ENCODE measurements around the gene HOTAIR. TPM values are rescaled to one million over a fixed set of nuclear protein-coding genes. Genes with fewer than 3 reads are reported as not detected.

Gene HOTAIR
- total RNA-seq, 2 donors from 2014 or later = not detected

DNA sequence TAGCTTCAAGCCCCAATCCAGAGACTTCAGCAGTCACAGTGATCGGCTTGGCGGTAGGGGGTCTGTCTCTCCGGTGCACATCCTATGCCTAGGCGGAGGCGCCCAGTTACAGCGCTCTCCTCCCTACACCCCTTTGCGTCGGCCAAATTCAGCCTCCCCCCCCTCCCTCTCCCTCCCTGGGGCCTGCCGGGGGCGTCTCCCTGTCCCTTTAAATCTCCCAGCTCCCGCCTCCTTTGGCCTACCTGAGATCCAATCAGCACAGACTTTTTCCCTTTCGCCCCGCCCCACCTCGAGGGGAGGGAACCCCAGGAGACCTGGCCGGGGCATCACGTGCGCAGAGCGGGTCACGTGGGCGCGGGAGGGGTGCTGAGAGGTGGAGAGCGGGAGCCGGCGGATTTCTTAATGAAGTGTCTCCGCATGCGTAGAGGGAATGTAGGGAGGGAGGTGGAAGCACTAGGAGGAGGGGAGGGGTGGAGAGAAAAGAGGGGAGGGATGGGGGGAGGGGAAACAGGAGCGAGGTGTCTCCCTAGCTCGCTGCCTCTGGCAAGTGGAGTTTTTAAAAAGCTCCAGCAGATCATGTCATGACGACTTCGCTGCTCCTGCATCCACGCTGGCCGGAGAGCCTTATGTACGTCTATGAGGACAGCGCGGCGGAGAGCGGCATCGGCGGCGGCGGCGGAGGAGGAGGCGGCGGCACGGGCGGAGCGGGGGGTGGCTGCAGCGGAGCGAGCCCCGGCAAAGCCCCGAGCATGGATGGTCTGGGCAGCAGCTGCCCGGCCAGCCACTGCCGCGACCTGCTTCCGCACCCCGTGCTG lies 36.2 kb downstream of the HOTAIR start, which contains the start of gene HOXC13:
Gene HOXC13, plus strand, starts transcription at position 506 of the 815 bp plus-strand sequence. Its CDS starts 76 bp downstream, at position 582.
- H3K27me3 Mint-ChIP-seq (ENCODE audit: low read depth) = peaks cover 92% of the 10 kb centered on the region
- peak within 1 kb of the TSS; percentile 34 for H3K27ac Mint-ChIP-seq
- H3K4me1 Mint-ChIP-seq (ENCODE audit: low read depth) = peaks cover 26% of the 10 kb centered on the region
- no peaks in the 10 kb centered on the region for H3K9me3 Mint-ChIP-seq
- H3K36me3 Mint-ChIP-seq (ENCODE audit: insufficient read depth in 2 of 2) = peaks cover 0 to 1% of the 10 kb centered on the region in 2 donors
- H3K4me3 Mint-ChIP-seq = peak within 1 kb of the TSS; percentile 39 to 67
- peak; percentile 79 to 86 for ATAC-seq (replicated peaks in 1 of 2)
- DNase-seq = peak; percentile 63 to 74

DNA sequence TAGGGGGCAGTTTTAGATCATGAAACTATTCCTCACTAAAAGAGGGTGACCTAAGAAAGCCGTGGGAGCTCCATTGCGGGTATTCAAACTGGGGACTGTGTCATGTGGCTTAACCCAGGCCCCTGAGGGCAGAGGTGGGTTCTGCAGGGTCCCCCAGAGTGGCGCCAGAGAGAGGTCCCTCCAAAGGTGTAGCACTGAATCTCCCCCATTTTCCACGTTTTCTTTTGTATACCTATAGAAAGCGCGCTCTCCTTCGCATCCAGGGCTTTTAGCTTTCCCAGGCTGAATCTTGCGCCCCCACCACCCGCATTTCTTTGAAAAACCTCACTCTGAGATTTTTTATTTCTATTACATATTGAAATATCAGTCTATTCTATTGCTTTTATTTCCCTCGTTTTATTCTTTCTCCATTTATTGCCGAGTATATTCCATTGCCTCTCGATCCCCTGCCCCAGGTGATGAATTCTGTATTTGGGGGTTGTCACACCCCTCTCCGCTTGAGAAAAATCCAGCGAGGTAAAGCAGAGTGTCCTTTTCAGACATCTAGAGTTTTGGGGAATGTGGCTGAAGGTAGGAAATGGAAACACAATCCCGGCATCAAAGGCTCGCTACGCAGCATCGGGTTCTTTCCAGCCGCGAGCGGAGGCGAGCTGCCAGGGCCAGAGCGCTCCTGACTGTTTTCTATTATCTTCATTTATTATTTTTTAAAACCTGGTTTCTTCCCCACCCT lies 37.0 kb downstream of the HOTAIR start:
- Mint-ChIP-seq H3K27ac (no peak overlapping the region), H3K4me3 (peak overlapping the region; percentile 39 to 67), H3K4me1 (ENCODE audit: low read depth) (peaks cover 26% of the 10 kb centered on the region), H3K9me3 (no peaks in the 10 kb centered on the region), H3K36me3 (ENCODE audit: insufficient read depth in 2 of 2) (peaks cover 0 to 1% of the 10 kb centered on the region in 2 donors), H3K27me3 (ENCODE audit: low read depth) (peaks cover 92% of the 10 kb centered on the region)
- DNase-seq (no peak), ATAC-seq (replicated peaks in 1 of 2) (no peak)

DNA sequence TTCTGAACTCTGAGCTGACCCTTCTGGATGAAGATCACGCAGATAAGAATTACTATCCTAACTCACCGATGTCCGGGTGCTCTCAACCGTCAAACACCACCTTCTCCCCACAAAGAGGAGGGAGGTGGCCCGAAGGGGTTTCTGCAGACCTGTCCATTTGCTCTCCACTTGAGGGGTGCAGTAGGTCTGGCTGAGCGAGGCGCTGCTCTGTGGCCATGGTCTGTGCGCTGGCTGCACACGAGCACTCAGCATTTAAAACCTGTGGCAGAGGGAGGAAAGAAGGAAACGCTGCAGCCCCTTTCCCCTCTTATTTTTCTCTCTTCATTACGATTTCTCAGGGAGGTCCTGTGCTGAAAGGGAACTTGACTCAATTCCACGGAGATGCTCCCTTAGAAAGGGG lies 37.7 kb downstream of the HOTAIR start:
- Mint-ChIP-seq H3K4me1 (ENCODE audit: low read depth) (peaks cover 26% of the 10 kb centered on the region), H3K27me3 (ENCODE audit: low read depth) (peaks cover 92% of the 10 kb centered on the region), H3K4me3 (no peak overlapping the region), H3K36me3 (ENCODE audit: insufficient read depth in 2 of 2) (peaks cover 0 to 1% of the 10 kb centered on the region in 2 donors), H3K27ac (no peak overlapping the region), H3K9me3 (no peaks in the 10 kb centered on the region)
- DNase-seq = no peak
- ATAC-seq (replicated peaks in 1 of 2) = no peak

DNA sequence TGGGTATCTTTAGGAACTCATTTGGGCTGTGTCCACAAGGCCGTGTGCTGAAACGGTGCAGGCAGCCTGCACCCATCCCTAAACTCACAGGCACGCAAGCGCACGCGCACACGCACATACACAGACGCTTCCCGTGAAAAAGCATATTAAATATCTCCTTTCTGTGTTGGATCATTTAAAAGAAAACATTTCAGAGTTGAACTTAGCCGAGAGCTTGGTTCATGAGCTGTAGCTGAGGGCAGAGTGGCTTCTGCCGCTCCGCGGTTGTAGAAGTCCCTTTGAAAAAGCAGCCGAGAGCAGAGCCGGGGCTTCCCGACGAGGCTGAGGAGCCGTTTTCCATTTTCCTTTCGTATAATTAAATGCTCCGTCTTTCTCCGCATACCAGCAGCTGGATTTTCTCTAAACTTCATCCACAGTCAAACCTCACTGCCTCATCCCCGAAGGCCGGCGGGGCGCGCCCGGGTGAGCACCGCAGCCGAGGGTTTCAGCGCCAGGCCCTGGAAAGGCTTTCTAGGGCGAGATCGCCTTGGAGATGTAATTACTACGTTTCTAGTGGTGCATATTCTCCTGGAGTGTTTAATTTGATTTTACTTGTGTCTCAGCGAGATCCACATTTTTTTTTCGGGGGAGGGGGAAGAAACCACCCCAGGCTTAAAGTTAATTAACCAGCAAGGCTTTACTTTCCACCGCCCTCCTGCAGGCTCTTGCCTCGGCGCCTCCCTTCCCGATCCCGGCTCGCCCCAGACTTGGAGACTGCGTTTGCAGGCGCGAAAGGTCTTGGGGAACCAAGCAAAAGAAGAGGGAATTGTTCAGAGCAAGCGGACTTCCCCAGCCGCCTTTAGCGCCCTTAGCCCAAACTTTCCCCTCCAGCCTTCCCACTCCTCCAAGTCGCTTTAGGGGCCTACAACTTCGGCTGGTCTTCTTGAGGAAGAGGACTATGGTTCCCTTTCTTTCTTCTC lies 39.1 kb downstream of the HOTAIR start:
- Mint-ChIP-seq H3K27ac (no peak overlapping the region), H3K36me3 (ENCODE audit: insufficient read depth in 2 of 2) (peaks cover 0 to 1% of the 10 kb centered on the region in 2 donors), H3K27me3 (ENCODE audit: low read depth) (peaks cover 92% of the 10 kb centered on the region), H3K4me1 (ENCODE audit: low read depth) (peaks cover 26% of the 10 kb centered on the region), H3K9me3 (no peaks in the 10 kb centered on the region), H3K4me3 (peak overlapping the region; percentile 53 to 70)
- DNase-seq (no peak), ATAC-seq (replicated peaks in 1 of 2) (no peak)

DNA sequence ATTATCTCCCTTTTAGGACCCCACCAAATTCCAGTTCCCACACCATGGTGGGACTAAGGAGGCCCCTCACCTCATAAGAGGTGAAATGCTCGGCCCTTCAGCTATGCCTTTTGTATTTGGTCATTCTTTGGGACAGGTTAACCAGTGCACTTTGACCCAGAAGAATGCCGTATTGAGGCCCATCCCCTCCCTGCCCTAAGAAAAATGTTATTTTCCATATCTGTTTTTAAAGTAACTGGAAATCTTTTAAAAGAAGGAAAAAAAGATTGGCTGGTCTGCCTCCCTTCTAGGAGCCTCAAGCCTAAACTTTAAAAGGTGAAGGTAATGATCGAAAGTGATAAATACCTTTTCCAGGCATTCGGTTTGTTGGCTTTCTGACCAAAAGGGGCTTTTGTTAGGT lies 41.8 kb downstream of the HOTAIR start:
- Mint-ChIP-seq H3K36me3 (ENCODE audit: insufficient read depth in 2 of 2) (peaks cover 0 to 6% of the 10 kb centered on the region in 2 donors), H3K27ac (peak overlapping the region; percentile 10), H3K4me1 (ENCODE audit: low read depth) (peaks cover 26% of the 10 kb centered on the region), H3K4me3 (no peak overlapping the region), H3K9me3 (no peaks in the 10 kb centered on the region), H3K27me3 (ENCODE audit: low read depth) (peaks cover 100% of the 10 kb centered on the region)
- ATAC-seq (replicated peaks in 1 of 2) = no peak
- DNase-seq = no peak

DNA sequence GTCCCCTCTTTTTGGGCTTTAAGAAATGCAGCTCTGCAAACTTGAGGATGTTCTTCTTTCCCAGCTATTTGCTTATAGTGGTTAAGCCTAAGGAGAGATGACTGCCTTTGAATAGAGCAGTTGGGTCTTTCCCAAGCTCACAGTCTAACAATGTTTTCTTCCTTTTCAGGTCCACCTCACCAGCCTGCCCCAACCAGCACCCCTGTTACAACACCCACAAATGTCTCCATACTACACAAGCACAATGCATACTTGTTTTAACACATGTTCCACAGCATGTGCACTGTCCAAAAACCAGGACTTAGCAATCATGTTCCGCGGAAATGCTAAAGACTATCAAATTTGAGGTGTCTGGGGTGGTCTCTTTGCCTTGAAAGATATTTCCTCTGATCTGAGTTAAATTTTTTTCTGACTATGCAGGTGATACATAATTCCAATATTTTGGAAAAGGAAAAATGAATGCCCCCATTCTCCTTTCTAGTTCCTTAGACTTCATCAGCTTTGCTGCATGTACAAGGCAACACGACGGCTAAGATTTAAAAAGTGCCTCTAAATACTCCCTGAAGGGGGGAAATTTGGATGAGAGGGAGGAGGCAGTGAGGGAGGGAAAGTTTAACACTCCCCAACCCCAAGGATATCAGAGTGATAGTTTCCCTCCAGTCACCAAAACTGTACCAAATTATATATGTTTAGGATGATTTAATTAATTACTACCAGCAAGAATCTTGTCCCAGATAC lies 42.7 kb downstream of the HOTAIR start:
- H3K4me1 Mint-ChIP-seq (ENCODE audit: low read depth) = peaks cover 21% of the 10 kb centered on the region
- H3K9me3 Mint-ChIP-seq = no peaks in the 10 kb centered on the region
- H3K36me3 Mint-ChIP-seq (ENCODE audit: insufficient read depth in 2 of 2) = peaks cover 0 to 8% of the 10 kb centered on the region in 2 donors
- H3K4me3 Mint-ChIP-seq = no peak overlapping the region
- DNase-seq (no peak), ATAC-seq (replicated peaks in 1 of 2) (no peak)
- peaks cover 99% of the 10 kb centered on the region for H3K27me3 Mint-ChIP-seq (ENCODE audit: low read depth)
- no peak overlapping the region for H3K27ac Mint-ChIP-seq

DNA sequence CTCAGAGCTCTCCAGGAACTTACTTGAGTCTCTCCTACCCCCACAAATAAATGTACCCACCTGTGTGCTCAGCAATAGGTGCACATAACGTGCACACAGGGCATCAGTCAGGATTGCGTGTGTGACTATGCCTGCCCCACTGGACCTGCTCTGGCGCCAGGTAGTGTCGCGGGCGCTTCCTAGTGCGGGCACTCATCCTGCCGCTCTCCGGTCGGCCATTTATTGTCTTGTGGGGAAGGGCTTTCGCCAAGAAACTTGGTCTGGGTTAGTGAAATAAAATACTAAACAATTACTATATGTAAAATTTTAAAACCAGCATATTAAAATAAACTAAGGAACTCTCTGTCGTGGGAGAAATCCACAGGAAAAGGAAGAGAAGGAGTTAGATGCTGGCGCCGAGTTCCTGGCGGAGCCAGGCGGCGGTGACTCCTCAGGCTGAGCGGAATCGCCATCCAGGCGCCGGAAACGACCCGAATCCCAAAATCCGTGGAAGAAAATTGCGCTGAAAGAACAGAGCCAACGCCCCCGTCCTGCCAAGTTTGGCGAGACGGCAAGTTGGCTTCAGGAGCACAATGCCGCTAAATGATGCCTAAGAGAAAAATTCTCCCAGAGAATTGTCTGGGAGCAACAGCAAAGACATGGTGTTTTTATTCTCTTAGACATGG lies 44.0 kb downstream of the HOTAIR start:
- Mint-ChIP-seq H3K27me3 (ENCODE audit: low read depth) (peaks cover 99% of the 10 kb centered on the region), H3K4me3 (no peak overlapping the region), H3K36me3 (ENCODE audit: insufficient read depth in 2 of 2) (peaks cover 0 to 7% of the 10 kb centered on the region in 2 donors), H3K9me3 (no peaks in the 10 kb centered on the region), H3K27ac (no peak overlapping the region), H3K4me1 (ENCODE audit: low read depth) (peaks cover 17% of the 10 kb centered on the region)
- DNase-seq = no peak
- no peak for ATAC-seq (replicated peaks in 1 of 2)

DNA sequence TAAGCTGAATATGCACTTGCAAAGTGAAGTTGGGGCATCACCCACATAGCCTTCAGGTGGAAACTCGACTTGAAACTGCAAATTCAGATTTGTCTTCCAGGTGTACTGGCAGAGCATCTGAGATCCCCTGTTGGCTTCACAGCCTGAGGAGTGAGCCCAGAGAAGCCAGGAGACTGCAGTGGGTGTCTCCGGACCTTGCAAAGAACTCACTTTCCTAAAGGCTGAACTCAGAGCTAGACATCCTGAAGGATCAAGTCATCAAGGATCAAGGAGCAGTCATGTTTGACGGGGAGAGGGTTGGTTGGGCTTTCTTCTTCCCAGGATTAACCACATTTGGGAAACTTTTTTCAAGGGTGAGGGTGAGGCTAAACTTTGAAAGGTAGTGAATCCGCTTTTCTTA lies 45.2 kb downstream of the HOTAIR start:
- H3K4me3 Mint-ChIP-seq = no peak overlapping the region
- peaks cover 0 to 7% of the 10 kb centered on the region in 2 donors for H3K36me3 Mint-ChIP-seq (ENCODE audit: insufficient read depth in 2 of 2)
- ATAC-seq (replicated peaks in 1 of 2) = no peak
- no peaks in the 10 kb centered on the region for H3K9me3 Mint-ChIP-seq
- peaks cover 8% of the 10 kb centered on the region for H3K4me1 Mint-ChIP-seq (ENCODE audit: low read depth)
- no peak for DNase-seq
- no peak overlapping the region for H3K27ac Mint-ChIP-seq
- H3K27me3 Mint-ChIP-seq (ENCODE audit: low read depth) = peaks cover 99% of the 10 kb centered on the region

DNA sequence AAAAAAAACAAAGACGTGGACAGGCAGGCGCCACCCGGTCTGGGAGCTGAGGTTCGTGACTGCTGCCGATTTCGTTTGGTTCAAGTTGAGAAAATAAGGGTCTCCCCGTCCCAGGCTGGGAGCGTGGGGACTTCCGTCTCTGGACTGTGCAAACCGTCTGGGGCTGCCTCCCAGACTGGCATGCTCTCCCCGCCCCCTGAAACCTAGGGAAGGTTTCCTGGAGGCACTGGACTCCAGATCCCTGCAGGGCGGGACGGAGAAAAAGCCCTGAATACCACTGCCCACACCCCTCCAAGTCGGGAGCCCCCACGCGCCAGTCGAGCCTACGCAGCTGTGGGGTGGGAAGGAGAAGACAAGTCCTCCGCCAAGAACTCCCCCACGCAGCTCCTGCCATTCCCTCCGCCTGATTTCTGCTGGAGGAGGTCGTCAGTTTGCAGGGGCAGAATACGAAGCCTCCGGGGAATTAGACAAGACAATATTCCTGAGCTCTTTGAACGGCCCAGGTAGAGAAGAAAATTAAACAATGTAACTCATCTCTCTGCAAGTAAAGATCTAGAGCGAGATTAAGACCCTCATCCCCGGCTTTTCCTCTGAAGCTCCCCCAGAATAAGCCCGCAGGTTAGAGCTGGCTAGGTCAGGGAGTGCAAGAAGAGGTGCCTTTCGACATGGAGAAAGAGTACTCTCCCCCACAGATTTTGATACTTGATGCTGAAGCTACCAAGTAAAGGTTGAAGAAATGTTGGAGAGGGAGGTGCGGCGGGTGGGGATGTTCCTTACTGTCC lies 46.5 kb downstream of the HOTAIR start:
- H3K36me3 Mint-ChIP-seq (ENCODE audit: insufficient read depth in 2 of 2) = peaks cover 0 to 7% of the 10 kb centered on the region in 2 donors
- H3K27me3 Mint-ChIP-seq (ENCODE audit: low read depth) = peaks cover 99% of the 10 kb centered on the region
- H3K4me1 Mint-ChIP-seq (ENCODE audit: low read depth) = peaks cover 8% of the 10 kb centered on the region
- H3K4me3 Mint-ChIP-seq = no peak overlapping the region
- H3K9me3 Mint-ChIP-seq = no peaks in the 10 kb centered on the region
- ATAC-seq (replicated peaks in 1 of 2) (no peak), DNase-seq (no peak)
- no peak overlapping the region for H3K27ac Mint-ChIP-seq

DNA sequence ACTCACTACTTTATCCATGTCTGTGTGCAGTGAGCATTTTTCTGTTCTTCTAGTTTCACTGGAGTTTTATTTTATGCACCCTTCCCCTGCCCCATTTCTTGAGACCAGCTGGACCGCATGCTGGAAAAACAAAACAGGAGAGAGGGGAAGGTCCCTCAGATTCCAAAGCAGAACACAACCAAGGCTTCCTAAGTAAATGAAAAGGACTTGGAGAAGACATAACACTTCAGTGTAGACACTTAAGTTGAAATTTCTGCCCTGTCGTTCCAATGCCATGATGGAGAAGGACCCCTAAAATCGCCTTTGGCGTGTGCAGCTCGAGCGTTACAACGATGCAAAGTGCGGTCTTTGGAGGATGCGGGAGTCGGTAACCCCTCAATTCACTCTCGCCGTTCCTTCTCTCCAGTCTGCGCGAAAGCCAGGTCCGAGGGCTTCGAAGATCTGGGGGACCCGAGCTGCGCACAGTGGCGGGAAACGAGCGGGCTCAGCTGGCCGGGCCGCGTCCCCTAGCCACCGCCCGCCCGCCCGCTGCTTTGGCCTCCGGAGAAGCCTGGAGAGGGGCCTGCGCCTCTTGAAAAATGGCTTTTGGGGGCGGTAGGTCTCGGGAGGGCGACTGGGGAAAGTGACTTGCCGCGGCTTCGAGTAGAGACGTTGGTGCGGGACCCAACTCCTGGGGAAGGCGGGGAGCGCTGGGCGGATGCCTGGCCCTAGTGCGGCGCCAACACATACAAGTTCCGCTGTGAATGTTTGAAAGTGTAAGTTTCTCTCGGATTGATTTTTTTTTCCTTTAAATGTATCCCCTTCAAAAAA lies 47.3 kb downstream of the HOTAIR start:
- DNase-seq (no peak), ATAC-seq (replicated peaks in 1 of 2) (no peak)
- peaks cover 0 to 7% of the 10 kb centered on the region in 2 donors for H3K36me3 Mint-ChIP-seq (ENCODE audit: insufficient read depth in 2 of 2)
- peaks cover 8% of the 10 kb centered on the region for H3K4me1 Mint-ChIP-seq (ENCODE audit: low read depth)
- no peaks in the 10 kb centered on the region for H3K9me3 Mint-ChIP-seq
- peaks cover 99% of the 10 kb centered on the region for H3K27me3 Mint-ChIP-seq (ENCODE audit: low read depth)
- no peak overlapping the region for H3K4me3 Mint-ChIP-seq
- H3K27ac Mint-ChIP-seq = no peak overlapping the region

All from activated T-cell treated with anti-CD3 and anti-CD28 coated beads, Interleukin-2, amount 50 U/mL, for 72 hours (primary cell).